GM18507 (cell line): ENCODE measurements around the gene LRRC8C.

Experiments
- DNase-seq: peaks from one replicate; pipeline ENCODE4 v3.0.0; 2011; ENCODE audit warnings: low read depth; ENCODE audit not compliant: insufficient read length; ENCODE audit errors: extremely low spot score
- FAIRE-seq: peaks from 2 replicates; lab custom pipeline; 2011; peaks lifted over from hg19 to GRCh38; lab: Jason Lieb, UNC

LRRC8C gene

DNA sequence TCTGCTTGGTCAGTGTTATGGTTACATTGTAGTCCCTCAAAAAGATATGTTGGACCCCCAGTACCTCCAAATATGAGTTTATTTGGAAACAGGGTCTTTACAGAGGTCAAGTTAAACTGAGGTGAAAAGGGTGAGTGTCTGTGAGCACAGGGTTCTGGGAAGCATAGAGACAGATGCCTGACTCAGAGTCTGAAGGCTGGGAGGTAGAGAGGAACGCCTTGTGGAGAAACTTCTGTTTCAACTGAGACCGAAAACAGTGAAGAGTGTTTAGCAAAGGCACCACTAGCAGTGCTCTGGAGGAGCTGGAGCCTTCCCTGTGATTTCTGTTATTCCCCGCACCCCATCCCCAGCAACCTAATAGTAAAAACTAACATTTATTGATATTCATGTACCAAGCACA lies 122.7 kb downstream of the LRRC8C start:
- no peak for DNase-seq
- FAIRE-seq = no peak

DNA sequence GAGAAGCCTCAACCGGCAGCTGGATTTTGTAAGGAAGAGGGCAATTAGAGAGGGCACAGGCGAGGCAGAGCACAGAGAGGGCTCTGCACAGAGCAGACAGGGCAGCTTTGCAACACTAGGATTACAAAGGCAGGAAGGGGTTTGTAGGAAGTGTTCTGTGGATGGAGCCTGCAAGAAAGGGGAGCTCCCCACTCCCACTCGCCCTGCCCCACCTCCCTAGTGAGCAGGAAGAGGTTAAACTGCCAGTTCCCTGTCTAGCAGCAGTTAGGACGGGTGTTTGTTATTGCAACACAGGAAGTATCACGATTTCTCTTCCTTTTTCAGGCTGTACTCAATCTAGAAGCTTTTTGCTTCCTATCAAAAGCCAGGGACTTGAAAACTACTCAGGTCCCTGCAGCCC lies 124.6 kb downstream of the LRRC8C start:
- peak; percentile 56 for FAIRE-seq
- DNase-seq = no peak

DNA sequence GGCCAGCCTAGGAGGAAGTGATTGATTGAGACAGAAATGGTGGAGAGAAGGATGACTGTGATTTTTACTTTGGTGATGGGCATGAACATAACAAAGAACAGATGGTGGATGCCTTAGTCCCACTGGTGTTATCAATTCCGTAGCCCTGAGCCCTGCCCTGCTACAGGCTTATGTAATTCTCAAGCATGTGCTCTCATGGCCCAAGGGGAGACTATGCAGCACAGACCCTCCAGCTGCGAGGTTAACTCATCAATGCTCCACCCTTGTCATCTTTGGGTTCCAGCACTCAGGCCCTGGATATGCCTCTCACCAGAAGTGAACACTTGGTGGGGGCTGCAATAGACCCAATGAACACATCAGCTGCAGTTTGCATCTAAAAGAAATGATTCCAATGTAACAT lies 125.2 kb downstream of the LRRC8C start:
- no peak for FAIRE-seq
- no peak for DNase-seq

DNA sequence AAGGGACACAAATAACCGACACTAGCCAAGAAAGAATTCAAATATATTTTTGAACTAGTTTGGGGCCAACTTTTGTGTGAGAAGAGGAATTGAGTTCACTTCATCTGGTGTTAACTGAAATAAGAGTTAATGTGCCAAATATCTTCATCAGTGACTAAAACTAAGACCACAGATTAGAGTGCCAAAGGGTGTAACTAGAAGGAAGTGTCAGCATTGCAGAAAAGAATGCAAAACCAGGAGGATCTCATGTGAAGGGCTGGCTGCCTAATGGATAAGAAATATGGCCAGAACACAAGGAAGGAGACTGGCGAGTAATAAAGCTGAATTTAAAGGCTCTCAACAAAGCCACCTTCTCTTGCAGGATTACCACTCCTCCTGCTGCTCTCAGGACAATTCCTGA lies 126.1 kb downstream of the LRRC8C start:
- no peak for DNase-seq

DNA sequence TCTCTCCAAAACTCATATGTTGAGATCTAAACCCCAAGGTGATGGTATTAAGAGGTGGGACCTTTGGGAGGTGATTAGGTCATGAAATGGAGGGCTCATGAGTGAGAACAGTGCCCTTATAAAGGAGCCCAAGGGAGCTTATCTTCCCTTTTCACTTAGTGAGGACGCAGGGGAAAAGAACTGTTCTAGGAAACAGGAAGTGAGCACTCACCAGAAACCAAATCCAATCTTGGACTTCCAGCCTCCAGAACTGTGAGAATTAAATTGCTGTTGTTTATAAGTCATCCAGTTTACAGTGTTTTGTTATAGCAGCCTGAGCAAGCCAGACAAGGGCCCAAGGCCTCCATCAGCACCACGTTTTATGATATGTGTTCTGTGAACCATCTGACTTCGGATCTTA lies 127.6 kb downstream of the LRRC8C start:
- DNase-seq (no peak), FAIRE-seq (no peak)

More for the DNA sequence above, 126.1 kb downstream of the LRRC8C start:
- FAIRE-seq = no peak

DNA sequence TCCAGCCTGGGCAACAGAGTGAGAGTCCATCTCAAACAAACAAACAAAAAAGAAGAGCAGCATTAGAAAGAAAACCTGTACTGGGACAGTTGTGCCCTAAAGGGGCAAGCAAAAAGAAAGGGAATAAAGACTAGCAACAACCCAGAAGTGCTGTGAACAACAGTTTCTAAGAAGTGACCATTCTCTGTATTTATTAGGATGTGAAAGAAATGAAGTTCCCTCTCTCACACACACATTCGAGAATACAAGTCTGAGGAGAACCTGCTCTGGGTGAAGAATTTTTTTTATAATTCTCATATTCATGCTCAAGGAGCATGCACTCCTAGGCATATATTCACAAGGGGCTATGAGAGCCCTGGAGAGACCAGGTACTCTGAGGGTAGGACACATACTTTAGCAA lies 128.4 kb downstream of the LRRC8C start:
- no peak for FAIRE-seq
- DNase-seq = no peak

DNA sequence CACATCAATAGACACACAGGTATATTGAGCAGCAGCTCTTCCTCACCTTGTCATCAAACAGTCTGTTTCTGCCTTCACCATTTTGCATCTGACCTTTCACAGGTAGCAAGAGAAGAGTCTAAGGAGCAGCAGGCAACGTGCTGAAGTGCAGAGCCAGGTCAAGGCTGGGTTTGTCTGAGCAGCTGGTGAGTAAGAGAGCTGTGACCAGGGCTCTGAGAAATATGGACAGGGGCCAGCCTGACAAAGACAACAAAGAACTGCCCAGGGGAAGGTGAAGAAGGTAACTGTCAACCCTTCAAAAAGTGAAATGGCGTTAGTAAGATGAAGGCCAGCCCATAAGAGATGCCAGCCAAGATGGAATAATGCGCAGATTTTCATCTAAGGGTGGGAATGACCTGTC lies 129.0 kb downstream of the LRRC8C start:
- FAIRE-seq = no peak
- no peak for DNase-seq

DNA sequence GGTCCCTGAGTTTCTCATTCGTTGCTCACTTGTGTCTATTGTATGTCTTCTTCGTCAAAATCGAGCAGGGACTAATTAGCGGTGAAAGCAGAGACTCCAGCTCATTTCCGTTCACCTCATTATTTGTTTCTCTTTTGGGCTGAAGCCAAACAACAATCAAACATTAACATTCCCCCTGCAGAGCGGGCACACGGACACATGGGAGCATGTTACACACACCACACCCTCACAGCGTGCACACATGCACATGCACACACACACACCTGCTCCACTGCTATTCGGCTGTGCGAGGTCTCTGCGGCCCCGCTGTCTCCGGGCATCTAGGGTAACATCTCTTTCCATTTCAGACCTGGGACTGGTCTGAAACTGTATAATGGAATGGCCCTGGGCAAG lies 129.5 kb downstream of the LRRC8C start:
- FAIRE-seq (no peak), DNase-seq (no peak)

DNA sequence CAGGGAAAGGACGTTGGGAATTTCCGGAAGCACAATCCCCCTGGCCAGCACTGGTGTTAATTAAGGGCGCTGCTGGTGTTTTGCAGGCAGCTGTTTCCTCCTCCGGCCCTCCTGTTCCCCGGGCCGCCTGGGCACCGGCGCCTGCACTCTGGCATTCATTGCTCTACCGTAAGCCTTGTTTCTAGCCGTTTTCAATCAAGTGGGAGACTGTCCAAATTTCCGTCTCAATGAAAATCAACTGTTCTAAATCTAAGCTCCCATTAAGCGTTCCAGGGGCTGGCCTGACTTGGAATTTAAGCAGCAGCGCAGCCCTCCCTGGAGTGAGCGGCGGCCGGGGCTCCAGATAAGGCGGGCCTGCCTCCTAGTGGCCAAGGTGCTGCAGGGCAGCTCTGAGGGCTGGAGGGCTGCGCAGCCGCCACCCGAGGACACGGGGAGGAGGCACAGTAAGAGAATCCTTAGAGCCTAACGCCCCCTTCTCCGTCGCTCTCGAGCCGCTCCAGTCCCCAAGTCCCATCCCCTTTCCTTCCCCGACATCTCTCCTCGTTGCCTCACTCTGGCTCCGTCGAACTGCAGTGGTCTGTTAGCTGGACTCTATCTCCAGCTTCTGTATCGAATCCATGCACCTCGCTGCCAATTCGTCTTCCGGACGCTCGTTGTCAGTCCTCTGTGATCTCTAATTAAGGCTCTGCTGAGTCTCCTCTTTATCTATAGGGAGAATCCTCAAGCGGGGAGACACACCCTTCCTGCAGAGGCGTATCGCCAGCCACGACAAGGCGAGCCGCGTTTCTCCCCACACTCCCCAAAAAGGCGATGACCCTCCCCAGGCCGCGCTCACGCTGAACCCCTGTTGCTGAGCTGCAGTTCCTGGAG lies 130.1 kb downstream of the LRRC8C start:
- FAIRE-seq = peak; percentile 75
- peak; percentile 68 for DNase-seq

DNA sequence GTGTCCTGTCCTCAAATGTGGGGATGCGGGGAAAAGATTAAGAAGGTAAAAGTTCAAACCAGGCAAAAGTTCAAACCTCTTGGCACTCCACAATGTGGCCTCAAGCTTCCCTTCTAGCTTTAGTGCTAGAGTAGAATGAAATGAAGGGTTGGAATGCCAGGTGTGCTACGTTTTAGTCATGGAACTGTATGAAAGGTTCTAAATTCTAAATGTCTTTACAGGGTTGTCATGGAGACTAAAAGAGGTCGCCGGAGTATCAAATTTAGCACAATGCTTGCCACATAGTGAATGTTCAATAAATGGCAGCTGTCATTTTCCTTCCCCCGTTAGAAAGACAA lies 130.7 kb downstream of the LRRC8C start:
- FAIRE-seq (no peak), DNase-seq (no peak)

DNA sequence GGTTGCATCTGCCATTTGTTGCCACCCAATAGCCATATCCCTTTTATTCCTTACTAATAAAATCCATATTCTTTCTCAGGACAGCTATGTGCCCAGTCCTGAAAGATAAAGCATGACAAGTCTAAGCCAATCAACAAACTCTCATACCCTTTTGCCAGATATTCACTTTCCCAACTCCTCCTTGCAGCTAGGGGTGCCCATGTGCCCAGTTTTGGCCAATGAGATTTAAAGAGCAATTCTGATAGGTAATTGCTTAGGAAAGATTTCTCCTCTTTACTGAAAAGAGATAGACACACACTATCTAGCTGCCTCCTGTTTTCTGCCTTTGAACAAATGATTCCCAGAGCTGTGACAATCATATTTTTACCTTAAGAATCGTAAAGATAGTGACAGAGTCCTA lies 132.9 kb downstream of the LRRC8C start:
- DNase-seq (no peak), FAIRE-seq (no peak)

DNA sequence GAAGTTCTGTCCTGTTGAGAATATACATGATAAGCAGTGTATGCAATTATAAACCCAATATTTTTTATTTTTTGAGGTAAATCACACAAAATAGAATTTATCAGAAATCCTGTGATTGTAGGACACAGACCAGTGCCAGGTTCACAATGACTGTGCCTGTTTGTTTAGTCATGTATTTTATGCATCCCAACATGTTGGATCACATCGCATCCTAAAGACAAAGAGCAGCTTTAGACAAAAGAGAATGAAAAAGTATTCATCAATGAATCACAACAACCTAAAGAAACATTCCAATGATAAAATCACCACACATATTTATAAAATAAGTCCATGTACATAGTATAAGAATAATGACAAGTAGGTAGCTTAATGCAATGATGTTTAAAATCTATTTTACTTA lies 134.7 kb downstream of the LRRC8C start:
- no peak for FAIRE-seq

More for the DNA sequence above, 134.7 kb downstream of the LRRC8C start:
- DNase-seq = no peak
